HG03095 (cell line): ENCODE results near the gene TRPC4.

ENCODE experiments used
- ATAC-seq: cut with Tn5 transposase; IDR thresholded peaks from one replicate; pipeline ENCODE4 v1.9.1; 2021; ENCODE audit warnings: moderate library complexity; ENCODE audit not compliant: unreplicated experiment

Gene TRPC4

DNA sequence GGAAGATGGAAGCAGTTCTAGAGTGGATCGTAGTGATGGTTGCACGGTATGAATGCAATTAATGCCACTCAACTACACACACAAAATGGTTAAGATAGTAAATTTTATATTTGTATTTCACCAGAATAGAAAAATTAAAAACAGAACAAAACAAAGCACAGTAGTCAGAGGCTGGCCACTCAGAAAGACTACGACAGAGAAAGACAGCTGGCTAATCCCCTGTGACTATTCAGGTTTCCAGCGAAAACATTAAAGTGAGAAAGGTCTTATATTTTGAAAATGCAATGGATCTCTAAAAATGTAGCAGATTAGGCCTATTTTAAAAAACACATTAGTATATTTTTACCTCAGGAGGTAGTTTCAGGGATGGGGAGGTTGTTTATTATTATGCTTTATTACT lies 139.7 kb downstream of the TRPC4 start:
- no peak for ATAC-seq

DNA sequence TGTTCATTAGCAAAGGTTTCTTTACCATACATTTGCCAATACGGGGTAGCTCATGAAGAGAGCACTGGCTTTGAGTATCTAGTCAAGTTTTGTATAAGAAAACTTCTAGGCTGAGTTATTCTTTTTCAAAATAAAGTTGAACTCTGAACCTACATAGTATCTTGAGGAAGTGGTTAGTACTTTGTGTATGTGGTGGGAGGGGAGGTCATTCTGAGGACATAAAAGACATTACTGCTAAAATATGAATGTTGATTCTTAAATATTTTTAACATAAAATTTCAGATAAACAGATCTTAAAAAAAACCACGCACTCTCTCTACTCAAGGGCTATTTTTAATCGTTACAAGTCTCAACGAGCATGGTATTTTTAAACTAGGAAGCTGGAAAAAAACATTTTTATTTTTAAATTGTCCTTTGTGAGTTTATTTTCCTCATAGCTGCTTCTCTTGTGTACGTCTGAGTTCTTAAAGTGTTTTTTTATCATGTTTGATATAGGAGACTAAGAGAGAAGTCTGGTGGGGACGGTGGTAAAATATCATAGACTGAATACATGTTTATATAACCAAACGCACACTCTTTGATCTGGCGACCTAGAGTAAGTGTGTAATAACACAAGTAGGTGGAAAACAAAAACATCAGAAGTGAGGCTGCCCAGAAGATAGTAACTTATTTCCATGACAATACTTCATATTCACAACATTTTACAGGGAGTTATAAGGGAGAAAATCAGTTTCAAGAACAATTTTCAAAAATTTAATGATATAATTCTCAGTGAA lies 153.0 kb downstream of the TRPC4 start:
- ATAC-seq = no peak

DNA sequence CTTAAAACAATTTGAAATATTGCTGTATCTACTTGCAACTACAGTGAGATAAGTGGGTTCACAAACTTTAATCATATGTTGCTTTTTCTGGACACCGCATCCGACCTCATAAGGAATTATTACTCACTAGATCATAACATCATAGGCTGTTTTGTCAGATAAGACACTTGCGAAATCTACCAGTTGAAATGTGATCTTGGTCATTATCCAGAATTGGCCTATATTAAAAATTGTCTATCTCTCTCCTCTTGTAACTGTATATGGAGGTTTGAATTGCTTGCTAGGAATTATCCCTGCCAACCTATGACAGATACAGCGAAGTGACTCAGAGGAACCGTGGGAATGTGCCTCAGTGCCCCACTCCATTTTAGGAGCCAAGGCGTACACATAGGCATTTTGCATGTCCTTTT lies 154.0 kb downstream of the TRPC4 start:
- ATAC-seq = no peak

DNA sequence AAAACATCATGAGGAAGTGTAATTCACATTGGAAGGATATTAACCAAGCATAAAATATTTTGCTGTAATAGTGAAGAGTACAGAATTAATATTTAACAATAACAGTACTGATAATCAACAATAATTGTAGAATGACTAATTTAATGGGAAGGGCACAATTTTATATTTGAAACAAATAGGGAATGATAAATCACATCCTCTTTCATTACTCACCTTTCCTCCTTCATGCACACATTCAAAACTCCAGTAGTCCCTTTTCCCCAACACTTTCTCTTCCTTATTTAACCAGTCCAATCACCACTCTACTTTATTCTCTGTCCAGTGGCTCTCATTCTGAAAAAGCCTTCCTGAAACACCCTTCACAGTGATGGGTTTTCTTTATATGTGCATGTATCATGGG lies 160.3 kb downstream of the TRPC4 start:
- ATAC-seq = no peak

DNA sequence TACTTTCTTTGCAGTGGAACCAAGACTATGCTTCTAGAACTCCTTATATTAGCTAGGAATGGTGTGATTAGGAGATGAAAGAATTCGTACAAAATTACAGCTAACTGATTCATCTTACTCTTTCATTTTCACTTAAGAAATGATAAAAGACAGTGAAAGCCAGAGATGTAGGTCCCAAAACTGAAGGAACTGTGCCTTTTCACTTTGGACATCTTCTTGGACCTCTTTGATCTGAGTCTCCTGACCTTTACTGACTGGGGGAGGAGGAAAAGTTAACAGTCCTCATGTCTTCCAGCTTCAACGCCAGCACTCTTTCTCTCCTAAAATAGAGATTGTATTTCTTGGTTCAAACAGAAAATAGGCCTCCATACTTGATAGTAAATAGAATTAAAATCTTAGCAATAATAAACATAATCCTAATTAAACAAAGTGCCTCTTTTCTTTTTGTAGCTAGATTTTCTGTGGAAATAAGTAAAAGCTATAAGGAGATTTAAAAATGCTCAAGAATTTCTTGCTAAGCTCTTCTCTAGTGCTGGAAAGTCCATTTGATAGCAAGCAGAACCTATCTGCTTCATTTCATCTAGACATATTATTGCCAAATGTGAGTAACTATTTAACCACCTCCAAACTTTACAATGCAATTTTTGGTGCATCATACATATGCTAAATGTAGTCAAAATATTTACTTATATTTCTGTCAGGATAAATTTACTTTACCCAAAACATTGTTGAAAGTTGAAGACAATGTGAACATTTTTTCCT lies 161.7 kb downstream of the TRPC4 start:
- ATAC-seq = no peak

DNA sequence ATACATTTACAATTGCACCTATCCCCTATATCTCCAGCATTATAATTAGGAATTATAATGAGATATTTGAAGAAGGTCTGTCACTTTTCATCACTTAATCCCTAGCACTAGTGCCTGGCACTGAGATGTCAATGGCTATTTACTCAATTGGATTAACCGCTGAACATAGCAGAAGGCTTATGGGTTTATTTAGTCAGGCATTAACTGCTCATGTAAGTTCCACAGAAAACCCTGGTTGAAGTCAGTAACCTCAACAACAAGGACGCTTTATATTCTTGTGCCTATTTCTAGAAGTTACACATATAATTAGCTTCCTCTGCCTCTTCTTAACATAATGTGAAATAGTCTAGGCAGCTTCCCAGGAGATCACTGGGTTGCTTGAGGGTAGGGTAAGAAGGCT lies 163.5 kb downstream of the TRPC4 start:
- ATAC-seq = no peak

DNA sequence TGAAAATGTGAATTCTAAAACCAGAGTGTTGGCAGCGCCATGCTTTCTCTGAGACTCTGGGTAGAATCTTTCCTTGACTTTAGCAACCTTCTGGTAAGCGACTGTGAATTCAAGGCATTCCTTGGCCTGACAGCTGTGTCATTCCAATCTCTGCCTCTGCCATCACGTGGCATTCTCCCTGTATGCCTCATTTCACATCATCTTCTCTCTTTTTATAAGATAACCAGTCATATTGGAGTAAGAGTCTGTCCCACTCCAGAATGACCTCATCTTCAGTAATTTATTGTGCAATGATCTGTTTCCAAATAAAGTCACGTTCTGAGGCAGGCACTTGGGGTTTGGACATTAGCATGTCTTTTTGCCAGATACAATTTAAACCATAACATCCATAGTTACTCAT lies 167.6 kb downstream of the TRPC4 start:
- no peak for ATAC-seq

DNA sequence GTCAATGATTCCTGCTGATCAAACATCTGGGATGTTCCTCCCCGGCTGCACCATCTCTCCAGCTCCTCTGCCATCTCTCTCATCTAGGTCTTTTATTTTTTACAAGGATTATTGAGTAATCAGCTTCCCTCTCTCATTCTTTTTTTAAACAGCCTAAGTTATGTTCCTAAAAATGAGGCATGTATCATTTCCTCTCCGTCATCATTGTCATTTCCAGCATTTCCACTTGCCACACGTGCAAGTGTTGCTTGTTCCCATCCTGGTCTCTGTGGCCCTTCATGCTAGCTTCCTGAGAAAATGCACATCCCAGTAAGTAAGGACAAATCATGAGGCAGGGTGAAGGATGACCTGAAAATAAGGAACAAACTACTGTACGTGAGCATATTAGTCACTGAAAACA lies 168.3 kb downstream of the TRPC4 start:
- ATAC-seq = no peak

DNA sequence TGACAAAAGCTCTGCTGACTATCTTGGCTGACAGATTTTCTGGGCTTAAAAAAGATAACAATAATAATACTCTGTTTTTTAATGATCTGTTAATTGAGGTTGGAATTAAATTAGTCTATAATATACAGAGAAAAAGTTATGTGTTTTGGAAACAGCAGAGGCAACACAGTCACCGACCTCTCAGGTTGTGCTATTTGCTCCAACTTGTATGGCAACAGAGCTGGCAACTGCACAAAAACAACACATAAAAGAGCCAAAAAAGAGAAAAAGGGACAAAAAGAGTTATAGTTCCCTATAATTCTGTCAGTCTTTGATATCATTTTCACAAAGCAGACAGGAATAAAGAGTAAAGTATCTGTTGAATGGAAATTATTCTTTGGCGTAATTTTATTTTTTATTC lies 168.7 kb downstream of the TRPC4 start:
- no peak for ATAC-seq

DNA sequence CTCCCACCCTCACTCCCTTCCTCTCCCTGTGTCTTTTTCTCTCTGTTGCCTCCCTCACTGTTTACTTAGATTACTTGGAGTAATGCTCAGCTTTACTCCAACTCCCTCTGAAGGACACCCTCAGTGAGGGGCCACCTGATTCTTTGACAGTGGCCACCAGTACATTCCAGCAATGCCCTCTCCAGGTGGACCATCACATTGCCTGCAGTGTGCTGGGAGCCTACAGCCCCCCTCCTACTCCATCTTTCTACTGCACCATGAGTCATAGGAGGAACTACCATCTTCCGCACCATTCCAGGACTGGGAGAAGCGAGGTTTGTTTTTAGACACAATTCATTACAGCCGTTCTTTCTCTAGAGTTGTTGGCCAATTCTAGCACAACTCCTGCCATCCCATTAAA lies 174.4 kb downstream of the TRPC4 start:
- no peak for ATAC-seq

DNA sequence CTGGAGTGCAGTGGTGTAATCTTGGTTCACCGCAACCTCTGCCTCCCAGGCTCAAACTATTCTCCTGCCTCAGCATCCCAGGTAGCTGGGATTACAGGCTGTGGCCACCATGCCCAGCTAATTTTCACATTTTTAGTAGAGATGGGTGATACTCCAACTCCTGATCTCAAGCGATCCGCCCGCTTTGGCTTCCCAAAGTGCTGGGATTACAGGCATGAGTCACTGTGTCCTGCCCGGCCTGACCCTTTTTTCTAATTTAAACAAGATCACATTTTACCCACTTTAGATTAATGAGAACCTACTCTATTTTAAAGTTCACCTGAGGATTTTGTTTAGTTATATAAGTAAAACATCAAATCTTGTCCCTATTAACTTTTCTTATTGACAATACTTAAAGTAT lies 179.2 kb downstream of the TRPC4 start:
- no peak for ATAC-seq

DNA sequence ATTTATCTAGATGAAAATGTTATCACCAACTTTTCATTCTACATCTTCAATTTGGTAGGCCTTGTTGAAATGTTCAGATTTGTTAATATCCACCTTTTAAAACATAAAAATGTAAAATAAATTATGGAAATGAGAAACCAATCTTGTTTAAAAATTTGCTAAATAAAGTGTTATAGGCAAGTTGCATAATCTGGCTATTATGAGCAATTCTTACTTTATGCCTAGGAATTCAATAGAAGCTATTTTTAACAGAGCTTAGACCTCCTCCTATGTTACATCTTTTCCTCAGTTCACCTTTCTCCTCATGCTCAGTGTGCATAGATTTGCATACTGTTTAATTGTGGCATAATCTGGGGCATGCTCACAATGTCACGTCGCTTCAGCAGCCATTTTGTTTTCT lies 183.1 kb downstream of the TRPC4 start:
- ATAC-seq = no peak

DNA sequence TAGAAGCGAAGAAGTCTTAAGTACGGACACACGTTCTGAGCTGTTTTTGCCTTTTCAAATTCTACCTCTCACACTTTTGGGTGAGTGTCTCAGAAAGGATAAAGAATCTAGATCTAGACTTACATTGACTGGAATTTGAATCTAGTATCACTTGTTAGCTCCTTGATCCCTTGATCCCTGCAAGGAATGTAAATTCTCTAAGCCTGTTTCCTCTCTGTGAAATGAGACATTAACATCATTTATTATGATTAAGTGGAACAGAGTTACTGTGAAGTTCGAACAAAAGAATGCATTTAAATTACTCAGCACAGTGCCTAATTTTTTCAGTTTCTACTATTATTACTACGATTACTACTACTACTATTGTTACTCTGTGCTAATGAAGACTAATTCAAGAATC lies 184.4 kb downstream of the TRPC4 start:
- ATAC-seq = no peak

DNA sequence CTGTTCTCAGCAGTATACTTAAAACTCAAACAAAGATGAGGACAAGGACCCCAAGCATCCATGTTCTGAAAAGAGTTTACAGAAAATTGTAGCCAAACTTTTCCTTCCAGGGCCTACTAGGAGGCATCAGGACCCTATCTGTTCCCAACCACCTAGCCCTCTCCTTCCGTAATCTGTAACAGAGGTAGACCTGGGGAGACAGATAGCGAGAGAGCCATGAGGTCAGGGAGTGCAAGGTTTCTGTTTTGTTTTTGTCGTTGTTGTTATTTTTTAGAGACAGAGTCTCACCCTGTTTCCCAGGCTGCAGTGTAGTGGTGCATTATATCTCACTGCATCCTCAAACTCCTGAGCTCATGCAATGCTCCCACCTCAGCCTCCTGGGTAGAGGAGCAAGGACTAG lies 187.1 kb downstream of the TRPC4 start:
- no peak for ATAC-seq

DNA sequence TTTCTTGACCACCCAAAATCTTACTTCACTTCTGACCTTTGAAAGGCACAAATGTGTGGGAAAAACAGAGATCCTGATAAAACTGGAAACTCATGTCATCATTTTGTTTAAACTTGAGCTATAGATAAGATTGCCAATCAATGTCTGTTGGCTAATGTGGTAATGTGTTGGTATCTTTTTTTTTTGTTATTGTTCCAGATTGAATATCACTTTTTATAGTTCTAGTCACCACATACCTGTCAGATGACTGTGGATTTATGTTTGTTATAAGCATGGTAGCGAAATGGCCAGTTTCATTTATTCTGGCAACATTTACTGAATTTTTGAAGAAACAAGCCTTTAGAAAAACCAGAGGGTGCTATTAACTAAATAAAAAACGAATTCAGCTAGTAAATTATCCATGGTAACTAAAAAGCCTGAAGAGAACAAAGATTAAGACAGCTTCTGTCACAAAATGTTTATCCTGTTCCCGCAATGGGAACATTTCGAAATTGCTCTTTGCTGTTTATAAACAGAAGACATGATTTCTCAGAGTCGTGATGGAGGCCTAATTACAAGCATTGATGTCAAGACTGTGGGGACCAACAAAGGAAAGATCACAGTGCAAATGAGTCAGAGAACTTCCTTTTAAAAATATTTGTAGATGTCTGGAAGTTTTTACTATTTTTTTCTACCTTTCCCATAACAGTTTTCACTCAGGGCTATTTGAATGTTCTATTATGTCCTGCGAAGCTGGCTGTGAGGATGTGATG lies 188.1 kb downstream of the TRPC4 start:
- ATAC-seq = no peak

DNA sequence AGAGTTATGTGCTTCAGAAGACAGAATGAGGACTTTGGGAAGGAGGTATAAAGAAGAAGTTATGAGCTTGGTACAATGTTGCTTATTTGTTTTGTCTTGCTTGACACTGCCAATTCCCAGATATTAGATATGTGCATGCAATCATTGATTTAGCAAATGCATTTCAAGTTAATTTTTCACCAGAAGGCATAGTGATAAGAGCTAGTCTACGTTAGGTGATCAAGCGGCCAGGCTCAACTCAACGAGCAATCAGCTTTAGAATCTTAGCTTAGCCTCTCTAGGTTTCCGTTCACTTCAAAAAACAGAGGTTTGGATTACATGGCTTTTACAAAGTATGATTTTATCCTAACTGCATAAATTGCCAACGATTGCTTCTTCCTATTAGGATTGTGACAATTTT lies 189.4 kb downstream of the TRPC4 start:
- ATAC-seq = no peak

DNA sequence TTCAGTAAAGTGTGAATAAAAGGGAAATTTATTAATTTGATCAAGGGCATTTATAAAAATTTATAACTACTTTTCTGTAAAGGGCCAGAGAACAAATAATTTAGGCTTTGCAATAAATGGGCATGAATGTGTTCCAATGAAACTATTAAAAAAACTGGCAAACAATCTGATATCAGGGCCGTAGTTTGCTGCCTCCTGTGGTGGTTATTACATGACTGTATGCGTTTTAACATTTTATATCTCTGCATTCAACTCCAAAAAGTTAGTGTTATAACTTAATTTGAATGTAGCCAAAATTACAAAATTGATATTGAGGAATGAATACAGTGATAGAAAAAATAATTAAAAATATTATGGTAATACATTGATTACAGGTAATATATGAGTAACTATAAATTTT lies 190.5 kb downstream of the TRPC4 start:
- no peak for ATAC-seq

DNA sequence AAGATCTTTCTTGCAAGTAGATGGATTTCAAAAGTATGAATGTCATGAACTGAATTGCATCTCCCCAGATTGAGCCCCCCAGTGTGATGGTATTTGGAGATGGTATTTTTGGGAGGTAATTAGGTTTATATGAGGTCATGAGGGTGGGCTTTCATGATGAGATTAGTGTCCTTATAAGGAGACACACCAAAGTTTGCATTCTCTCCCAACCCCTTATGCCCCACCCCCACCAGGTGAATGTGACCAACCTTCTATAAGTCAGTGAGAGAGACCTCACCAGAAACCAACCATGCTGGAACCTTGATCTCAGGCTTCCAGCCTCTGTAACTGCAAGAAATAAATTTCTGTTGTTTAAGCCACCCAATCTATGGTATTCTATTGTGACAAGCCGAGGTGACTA lies 199.7 kb downstream of the TRPC4 start:
- no peak for ATAC-seq

DNA sequence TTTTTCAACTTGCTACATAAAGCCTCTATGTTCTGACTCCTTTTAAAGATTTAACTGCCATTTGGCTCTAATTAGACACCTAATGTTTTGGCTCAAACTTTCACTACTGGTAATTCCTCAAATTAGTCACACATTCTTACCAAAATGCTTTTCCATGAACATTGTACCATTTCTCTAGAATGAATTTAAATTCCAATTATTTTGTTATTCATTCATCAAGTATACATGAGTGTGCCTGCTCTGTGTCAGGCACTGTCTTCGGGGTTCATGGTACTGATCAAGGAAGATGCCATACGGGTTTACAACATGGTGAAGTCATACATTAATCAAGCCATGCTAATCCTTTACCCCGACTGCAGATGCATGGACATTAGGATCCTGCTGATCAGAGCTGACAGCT lies 201.9 kb downstream of the TRPC4 start:
- no peak for ATAC-seq

DNA sequence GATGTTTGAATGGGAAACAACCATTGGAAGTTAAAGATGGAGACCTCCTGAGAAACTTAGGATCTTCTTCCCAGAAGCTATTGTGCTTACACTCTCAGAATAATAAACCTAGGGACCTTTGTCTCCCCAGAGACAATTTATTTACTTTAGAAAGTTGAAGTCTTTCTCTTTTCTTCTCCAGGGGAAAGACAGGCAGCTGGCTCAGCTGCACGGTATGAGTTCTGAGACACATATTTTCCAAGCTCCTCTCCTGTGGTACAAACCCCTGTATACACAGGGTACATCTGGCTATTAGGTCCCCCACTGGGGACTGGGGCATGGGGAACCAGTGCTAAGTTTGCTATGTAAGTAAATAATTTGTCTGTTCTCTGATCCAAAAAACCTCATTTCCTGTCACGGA lies 203.5 kb downstream of the TRPC4 start:
- ATAC-seq = no peak

DNA sequence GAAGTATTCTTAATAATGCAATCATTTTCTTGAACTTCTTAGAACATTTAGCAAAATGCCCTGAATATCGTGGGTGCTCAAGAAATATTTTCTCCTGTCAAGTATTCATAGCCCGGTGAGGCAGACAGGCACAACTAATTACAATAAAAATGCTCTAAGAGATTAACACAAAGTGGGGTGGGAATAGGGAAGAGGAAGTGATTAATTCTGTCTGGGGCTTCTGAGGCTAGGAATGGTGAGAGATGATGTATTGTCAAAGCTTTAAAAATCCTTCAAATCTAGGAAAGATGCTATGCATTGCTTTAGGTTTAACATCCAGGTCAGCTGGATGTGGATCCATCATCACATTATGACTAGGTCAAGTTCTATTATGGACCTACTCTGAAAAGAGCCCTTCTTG lies 204.2 kb downstream of the TRPC4 start:
- ATAC-seq = no peak

DNA sequence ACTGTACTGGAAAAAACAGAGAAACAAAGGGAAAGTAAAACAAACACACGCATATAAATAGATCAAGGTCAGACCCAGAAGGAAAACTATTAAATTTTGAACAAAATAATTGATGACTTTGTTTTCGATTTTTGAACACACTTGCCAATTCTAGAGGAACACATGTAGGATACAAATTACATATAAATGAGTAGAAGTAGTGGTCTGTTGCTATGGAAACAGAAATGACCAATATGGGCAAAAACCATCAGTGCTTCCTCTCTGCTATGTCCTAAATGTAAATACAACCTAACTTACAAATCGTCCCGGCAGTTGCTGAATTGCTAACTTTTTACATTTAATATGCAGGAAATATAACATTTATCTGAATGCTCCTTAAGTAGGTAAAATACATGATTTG lies 205.8 kb downstream of the TRPC4 start:
- no peak for ATAC-seq
